ENCODE data around the gene POU6F1. TPM values are rescaled to one million over a fixed set of nuclear protein-coding genes. Genes with fewer than 3 reads are reported as not detected.

Gene POU6F1
- total and polyA plus RNA-seq, 4 donors = 0.33 to 2.8 (median 1.6) TPM

DNA sequence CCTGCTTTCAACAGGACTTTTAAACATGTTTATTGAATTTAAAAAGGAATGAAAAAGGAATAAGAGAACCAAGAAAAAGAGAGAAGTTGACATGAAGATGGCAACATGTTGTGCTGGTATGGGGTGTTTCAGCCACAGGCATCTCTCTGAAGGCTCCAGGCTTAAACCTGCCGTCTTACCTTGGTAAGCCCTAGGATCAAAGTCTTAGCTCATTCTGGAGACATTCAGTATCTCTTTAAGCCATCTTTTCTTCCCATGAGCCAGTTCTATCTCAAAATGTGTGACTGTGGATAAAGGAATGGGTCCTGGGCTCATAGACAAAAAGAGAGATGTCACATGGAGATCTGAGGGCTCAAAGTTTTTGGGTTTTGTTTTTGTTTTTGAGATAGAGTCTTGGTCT is 43.4 kb downstream of the POU6F1 start:
- Histone ChIP-seq H3K27ac (ENCODE audit: low read depth in 1 of 2, low read length in 2 of 2) (no peak overlapping the region), H3K9me3 (ENCODE audit: control insufficient read depth in 4 of 4, low read length in 3 of 4) (no peaks in the 10 kb centered on the region), H3K36me3 (ENCODE audit: control insufficient read depth in 4 of 4, insufficient read depth in 3 of 4, low read depth in 1 of 4, low read length in 3 of 4) (no peaks in the 10 kb centered on the region), H3K4me3 (ENCODE audit: low read depth in 1 of 3, low read length in 3 of 3) (no peak overlapping the region), H3K27me3 (ENCODE audit: control insufficient read depth in 4 of 4, insufficient read depth in 4 of 4, low read length in 3 of 4) (no peaks in the 10 kb centered on the region), H3K4me1 (ENCODE audit: control insufficient read depth in 4 of 4, insufficient read depth in 4 of 4, low read length in 3 of 4) (peaks cover 1 to 12% (median 7%) of the 10 kb centered on the region in 4 donors), H3K9ac (ENCODE audit: low read depth in 1 of 2, low read length in 2 of 2) (no peak overlapping the region)
- DNase-seq (ENCODE audit: low spot score) = no peak
- TF ChIP-seq FOXA2 (IDR thresholded peaks at IDR 0.05) (no peak), ZBTB33 (IDR thresholded peaks at IDR 0.05) (no peak), HNF4G (IDR thresholded peaks at IDR 0.05) (no peak), RAD21 (IDR thresholded peaks at IDR 0.05) (no peak)
- WGBS = 56% methylated on average over 1 of the region's 1 CpG

DNA sequence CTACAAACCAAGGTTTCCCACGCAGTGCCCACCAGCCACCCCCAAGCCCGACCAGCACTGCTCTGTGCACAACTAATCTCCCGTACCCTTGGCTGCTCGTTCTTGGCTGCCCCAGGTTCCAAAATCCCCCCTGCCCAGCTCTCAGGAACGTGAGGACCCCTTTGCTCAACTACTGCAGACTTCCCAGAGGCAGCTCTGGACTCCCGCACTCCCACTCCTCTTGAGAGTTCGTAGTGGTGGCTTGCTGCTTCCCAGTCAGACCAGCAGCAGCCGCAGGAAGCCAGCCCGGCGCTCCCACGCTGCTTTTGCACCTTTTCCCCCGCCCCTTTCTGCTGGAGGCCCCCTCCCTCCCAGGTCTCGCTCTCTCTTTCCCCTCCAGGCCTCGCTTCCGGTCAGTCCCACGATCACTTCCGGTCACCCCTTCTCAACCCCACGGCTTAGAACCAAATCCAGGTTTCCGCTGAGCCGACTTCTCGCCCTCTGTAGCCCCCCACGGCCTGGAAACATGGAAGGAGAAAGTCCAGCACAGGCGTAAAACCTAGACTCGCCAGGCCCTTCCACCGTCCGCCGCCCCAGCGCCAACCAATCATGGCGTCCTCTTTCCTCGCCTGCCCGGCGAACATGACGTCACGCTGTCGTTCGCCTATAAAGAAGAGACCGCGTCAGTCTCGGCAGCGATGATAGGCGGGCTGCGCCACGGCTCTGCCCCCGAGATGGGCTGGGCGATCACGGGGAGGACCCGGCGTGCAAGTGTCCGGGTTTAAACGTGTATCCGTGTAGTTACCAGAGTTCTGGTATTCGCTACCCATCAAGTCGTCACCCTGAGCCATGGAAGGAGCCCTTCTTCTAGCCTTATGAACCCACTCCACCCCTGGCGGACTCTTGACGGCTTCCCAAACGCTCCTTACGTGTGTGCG is 45.1 kb downstream of the POU6F1 start, which contains the start of gene TFCP2:
TSS of gene TFCP2 (minus strand) at position 621 of the 917 bp plus-strand sequence. CDS start 713 bp downstream, outside the sequence.
- Histone ChIP-seq H3K36me3 (ENCODE audit: control insufficient read depth in 4 of 4, insufficient read depth in 3 of 4, low read depth in 1 of 4, low read length in 3 of 4) (no peaks in the 10 kb centered on the region), H3K27ac (ENCODE audit: low read depth in 1 of 2, low read length in 2 of 2) (peak within 1 kb of the TSS; percentile 100), H3K4me3 (ENCODE audit: low read depth in 1 of 3, low read length in 3 of 3) (peak within 1 kb of the TSS; percentile 54 to 98 (median 75)), H3K4me1 (ENCODE audit: control insufficient read depth in 4 of 4, insufficient read depth in 4 of 4, low read length in 3 of 4) (peaks cover 1 to 12% (median 7%) of the 10 kb centered on the region in 4 donors), H3K9ac (ENCODE audit: low read depth in 1 of 2, low read length in 2 of 2) (peak within 1 kb of the TSS; percentile 79 to 90), H3K27me3 (ENCODE audit: control insufficient read depth in 4 of 4, insufficient read depth in 4 of 4, low read length in 3 of 4) (no peaks in the 10 kb centered on the region), H3K9me3 (ENCODE audit: control insufficient read depth in 4 of 4, low read length in 3 of 4) (no peaks in the 10 kb centered on the region)
- WGBS = under 1% methylated on average over 58 of the region's 58 CpGs
- DNase-seq (ENCODE audit: low spot score) = peak; percentile 90
- TF ChIP-seq ZBTB33 (IDR thresholded peaks at IDR 0.05) (no peak), FOXA2 (IDR thresholded peaks at IDR 0.05) (no peak), NR2F2 (IDR thresholded peaks at IDR 0.05) (peak; percentile 68), HNF4A (conservative IDR thresholded peaks at IDR 0.05) (peak in 1 of 2 donors; percentile 6), EGR1 (IDR thresholded peaks at IDR 0.05; ENCODE audit: low read depth in 2 of 2) (peak in 1 of 2 donors; percentile 29), TAF1 (conservative IDR thresholded peaks at IDR 0.05) (peak; percentile 52), GABPA (IDR thresholded peaks at IDR 0.05 in 1 of 2, conservative IDR thresholded peaks at IDR 0.05 in 1 of 2) (peak; percentile 98), YY1 (IDR thresholded peaks at IDR 0.05) (peak; percentile 97), JUND (IDR thresholded peaks at IDR 0.05) (peak in 1 of 2 donors; percentile 66), FOXA1 (IDR thresholded peaks at IDR 0.05) (no peak), RXRA (IDR thresholded peaks at IDR 0.05) (peak; percentile 50 to 56), ATF3 (IDR thresholded peaks at IDR 0.05) (no peak), MAX (IDR thresholded peaks at IDR 0.05) (peak; percentile 38), HNF4G (IDR thresholded peaks at IDR 0.05) (no peak), RAD21 (IDR thresholded peaks at IDR 0.05) (peak in 1 of 2 donors; percentile 35), SP1 (IDR thresholded peaks at IDR 0.05) (peak; percentile 66)
- TF ChIP-seq, protein P1, sequence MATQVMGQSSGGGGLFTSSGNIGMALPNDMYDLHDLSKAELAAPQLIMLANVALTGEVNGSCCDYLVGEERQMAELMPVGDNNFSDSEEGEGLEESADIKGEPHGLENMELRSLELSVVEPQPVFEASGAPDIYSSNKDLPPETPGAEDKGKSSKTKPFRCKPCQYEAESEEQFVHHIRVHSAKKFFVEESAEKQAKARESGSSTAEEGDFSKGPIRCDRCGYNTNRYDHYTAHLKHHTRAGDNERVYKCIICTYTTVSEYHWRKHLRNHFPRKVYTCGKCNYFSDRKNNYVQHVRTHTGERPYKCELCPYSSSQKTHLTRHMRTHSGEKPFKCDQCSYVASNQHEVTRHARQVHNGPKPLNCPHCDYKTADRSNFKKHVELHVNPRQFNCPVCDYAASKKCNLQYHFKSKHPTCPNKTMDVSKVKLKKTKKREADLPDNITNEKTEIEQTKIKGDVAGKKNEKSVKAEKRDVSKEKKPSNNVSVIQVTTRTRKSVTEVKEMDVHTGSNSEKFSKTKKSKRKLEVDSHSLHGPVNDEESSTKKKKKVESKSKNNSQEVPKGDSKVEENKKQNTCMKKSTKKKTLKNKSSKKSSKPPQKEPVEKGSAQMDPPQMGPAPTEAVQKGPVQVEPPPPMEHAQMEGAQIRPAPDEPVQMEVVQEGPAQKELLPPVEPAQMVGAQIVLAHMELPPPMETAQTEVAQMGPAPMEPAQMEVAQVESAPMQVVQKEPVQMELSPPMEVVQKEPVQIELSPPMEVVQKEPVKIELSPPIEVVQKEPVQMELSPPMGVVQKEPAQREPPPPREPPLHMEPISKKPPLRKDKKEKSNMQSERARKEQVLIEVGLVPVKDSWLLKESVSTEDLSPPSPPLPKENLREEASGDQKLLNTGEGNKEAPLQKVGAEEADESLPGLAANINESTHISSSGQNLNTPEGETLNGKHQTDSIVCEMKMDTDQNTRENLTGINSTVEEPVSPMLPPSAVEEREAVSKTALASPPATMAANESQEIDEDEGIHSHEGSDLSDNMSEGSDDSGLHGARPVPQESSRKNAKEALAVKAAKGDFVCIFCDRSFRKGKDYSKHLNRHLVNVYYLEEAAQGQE (IDR thresholded peaks at IDR 0.05) = peak; percentile 78
- TF ChIP-seq, protein P2, sequence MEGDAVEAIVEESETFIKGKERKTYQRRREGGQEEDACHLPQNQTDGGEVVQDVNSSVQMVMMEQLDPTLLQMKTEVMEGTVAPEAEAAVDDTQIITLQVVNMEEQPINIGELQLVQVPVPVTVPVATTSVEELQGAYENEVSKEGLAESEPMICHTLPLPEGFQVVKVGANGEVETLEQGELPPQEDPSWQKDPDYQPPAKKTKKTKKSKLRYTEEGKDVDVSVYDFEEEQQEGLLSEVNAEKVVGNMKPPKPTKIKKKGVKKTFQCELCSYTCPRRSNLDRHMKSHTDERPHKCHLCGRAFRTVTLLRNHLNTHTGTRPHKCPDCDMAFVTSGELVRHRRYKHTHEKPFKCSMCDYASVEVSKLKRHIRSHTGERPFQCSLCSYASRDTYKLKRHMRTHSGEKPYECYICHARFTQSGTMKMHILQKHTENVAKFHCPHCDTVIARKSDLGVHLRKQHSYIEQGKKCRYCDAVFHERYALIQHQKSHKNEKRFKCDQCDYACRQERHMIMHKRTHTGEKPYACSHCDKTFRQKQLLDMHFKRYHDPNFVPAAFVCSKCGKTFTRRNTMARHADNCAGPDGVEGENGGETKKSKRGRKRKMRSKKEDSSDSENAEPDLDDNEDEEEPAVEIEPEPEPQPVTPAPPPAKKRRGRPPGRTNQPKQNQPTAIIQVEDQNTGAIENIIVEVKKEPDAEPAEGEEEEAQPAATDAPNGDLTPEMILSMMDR (IDR thresholded peaks at IDR 0.05; ENCODE audit: low read depth, low read length, missing input control) = no peak
